Esophagus squamous epithelium (tissue), 4 donors: ENCODE measurements around the gene OBSCN.

ENCODE experiments used
- CTCF ChIP-seq, 6 experiments: fragments of 450-650 bp in 4 of 6; fragments of 200-600 bp in 2 of 6; sonication (generic) in 2 of 6; IDR thresholded peaks; one replicate each; pipeline ENCODE4 v1.5.1; 2016 to 2019; ENCODE audit warnings: antibody characterized with exemption in 6 of 6, mild to moderate bottlenecking in 4 of 6, moderate library complexity in 4 of 6
- POLR2A ChIP-seq, 4 donors: fragments of 450-650 bp; IDR thresholded peaks; one replicate each; pipeline ENCODE4 v1.6.1; 2017; ENCODE audit warnings: antibody characterized with exemption in 4 of 4, mild to moderate bottlenecking in 4 of 4, moderate library complexity in 3 of 4

- TF ChIP-seq CTCF (IDR thresholded peaks at IDR 0.05), result no peak
- no peak for TF ChIP-seq POLR2A (IDR thresholded peaks at IDR 0.05)
Measured at GRCh38 chr1:228197555-228198147, 10.2 kb upstream of the OBSCN start.
